KBM-7 (cell line): ENCODE data around the gene MPO.
A peak's percentile ranks its signal among the peaks of the same experiment; 100 is the strongest.

Experiments used
- DNase-seq: peaks from one replicate; pipeline ENCODE4 v3.0.0-alpha.2; 2015
- in situ Hi-C: fragments of 300-500 bp; cut with MboI; formaldehyde crosslinking; loops from 2 replicates; pipeline ENCODE4 v1.14.3; 2020; ENCODE audit warnings: low sequenced_read_pairs, low pct_unique_long_range_greater_than_20kb, mixed read lengths

The MPO gene

DNA sequence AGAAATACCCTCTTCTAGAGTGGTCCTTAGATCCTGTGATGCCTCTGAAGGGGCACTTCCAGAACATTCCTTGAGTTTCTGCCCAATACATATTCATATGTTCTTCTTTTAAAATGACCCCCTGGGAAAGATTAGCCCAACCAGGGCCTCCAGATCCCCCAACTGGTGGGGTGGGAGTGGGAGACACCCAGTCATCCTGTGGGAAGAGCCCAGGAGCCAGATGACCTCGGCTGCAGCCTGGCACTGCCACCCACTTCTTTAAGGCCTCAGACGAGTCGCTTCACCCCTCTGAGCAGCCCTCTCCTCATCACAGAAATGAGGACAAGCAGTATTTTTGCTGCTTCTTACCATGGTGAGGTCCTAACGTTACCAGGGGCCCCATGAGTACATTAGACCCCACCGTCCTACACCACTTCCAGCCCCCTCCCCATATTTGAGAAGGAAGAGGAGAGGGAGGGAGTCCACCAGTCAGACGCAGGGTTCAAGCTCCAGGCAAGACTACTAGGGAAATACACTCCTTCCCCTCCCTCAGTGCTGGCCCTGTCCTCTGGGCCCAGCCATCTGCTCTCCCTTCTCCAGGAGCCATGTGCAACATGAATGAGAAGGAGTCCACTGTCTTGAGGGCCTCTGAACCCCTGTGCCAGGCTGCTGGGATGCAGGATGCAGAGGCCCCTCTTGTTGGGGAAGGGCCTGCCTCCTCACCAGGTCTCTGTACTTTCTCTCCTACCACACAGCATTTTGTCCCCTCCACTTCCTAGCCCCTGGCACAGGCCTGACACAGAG lies 11.8 kb downstream of the MPO start:
- in situ Hi-C loops: no loop called here
- DNase-seq: no peak

DNA sequence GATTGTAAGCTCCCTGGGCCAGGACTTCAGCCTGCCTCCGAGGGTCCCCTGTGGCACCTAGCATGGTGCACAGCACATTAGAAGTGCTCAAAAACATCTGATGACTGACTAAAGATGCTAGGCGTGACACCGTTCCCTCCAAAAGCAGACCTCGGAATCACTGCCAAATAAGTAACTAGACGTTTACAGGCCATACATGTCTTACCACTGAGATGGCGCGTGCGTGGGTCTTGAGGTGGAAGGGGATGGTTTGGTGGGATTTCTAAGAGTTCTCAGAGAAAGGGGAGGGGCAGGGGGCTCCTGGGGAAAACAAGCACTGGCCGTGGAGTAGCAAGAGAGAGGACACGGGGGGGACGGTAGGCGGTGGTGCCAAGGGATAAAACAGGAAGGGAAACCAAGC lies 12.4 kb downstream of the MPO start:
- no peak for DNase-seq

DNA sequence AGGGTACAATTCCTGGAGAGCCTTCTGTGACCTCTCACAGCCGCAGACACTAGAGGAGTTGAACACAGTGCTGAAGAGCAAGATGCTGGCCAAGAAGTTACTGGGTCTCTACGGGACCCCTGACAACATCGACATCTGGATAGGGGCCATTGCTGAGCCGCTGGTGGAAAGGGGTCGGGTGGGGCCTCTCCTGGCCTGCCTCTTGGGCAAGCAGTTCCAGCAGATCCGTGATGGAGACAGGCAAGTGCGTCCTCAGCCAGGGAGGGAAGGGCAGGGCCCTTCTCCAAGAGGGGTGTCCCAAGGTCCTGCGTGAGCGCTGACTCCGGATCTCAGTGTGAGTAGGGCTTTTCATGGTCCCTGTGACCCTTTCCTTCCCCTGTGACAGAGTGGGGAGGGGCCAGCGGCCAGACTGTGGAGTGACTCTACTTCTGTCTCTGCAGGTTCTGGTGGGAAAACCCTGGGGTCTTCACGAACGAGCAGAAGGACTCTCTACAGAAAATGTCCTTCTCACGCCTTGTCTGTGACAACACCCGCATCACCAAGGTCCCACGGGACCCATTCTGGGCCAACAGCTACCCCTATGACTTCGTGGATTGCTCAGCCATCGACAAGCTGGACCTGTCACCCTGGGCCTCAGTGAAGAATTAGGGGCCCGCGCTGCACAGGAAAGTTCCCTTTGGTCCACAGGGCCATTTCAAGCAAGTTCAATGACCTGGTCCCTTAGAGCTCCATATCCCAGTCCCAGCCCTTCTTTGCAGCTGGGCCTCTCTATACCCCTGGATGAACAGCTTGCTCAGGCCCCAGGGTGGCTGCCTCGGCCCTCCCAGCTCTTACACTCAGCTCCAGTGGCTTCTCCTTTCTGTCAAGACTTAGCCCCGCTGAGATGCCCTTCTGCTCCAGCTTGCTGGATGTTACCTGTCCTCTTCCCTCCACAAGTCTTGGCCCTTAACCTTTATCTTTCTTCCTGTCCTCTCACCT lies 13.1 kb downstream of the MPO start:
- no peak for DNase-seq

More for the DNA sequence above, 12.4 kb downstream of the MPO start:
- in situ Hi-C loops: no loop called here

DNA sequence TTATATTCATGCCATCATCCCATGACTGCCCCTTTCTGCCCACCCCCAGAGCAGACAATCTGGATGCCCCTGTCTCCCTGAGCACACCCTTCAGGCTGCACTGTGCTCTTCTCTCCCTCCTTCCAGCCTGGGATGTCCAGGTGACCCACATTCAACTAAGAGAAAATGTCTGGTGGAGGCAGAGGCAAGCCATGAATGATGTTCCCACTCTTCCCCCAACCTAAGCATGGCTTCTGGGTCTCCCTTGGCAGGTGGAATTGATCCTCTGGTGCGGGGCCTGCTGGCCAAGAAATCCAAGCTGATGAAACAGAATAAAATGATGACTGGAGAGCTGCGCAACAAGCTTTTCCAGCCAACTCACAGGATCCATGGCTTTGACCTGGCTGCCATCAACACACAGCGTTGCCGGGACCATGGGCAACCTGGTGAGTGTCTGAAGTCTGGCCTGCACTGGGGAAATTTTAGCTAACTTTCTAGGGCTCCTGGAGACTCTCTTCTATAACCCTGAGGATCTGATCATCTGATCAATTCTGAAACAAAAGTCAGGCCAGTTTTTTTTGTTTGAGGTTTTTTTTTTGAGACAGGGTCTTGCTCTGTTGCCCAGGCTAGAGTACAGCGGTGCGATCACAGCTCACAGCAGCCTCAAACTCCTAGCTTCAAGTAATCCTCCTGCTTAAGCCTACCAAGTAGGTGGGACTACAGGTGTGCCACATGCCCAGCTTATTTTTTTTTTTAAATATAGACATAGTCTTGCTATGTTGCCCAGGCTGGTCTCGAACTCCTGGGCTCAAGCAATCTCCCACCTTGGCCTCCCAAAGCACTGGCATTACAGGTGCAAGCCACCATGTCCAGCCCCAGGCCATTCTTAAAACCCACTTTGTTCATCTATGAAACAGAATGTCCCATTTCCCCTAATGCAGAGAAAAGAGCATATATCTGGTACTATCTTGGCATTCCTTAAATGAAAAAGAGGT lies 14.5 kb downstream of the MPO start:
- no peak for DNase-seq
- in situ Hi-C loops: no loop called here

More for the DNA sequence above, 13.1 kb downstream of the MPO start:
- in situ Hi-C loops: no loop called here

DNA sequence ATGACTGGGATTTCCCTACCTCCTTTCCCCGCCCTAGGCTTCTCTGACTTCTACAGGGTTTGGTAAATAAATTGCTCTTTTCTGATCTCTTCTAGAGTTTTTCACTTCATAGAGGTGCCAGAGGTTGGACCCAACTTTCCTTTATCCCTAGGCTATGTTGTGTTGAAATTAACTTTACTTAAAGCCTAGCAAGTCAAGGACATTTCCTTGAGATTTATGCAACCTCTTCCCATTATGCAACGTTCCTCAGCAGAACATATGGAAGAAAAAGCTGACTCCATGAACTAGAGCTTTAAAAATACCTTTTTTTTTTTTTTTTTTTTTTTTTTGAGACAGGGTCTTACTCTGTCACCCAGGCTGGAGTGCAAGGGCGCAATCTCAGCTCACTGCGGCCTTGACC lies 15.5 kb downstream of the MPO start:
- in situ Hi-C loops: no loop called here
- DNase-seq: no peak

DNA sequence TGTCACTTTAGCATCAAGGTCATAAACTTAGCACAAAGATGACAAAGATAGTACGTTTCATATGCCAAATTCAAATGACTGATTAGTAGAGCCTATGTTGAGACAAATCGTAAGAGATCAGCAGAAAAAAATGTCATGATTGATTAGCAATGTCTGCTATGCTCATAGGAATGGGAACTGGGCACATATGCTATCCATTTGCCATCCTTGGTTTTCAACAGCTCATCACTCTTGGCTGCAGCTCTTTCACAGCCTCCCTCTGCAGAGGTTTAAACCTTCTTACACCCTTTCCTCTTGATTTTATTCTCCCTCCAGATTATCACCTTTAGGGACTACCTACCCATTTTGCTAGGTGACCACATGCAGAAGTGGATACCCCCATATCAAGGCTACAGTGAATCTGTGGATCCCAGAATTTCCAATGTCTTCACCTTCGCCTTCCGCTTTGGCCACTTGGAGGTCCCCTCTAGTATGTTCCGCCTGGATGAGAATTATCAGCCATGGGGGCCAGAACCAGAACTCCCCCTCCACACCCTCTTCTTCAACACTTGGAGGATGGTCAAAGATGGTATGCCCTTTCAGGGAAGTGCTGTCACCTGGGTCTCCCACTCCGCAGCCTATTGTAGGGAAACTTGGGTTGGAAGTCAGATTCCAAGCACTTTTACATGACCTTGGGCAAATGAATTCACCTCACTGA lies 16.2 kb downstream of the MPO start:
- in situ Hi-C loops: no loop called here
- DNase-seq: no peak

DNA sequence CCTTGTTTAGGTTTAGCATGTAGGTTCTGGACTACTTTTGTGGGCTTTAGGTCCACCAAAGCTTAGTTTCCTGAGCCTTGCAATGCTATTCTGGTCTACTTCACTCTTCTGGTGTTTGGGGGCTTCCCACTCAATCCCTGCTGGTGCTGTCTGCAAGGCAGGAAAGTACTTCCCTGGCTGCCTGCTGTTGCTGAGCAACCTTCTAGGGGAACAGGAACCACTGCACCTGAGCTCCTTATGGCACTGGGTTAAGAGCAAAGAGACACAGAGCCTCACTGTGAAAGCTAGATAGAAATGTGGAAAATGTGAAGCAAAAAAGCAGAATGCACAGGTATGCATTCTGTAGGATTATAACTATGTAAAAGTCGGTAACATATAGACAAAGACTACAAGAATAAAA lies 17.0 kb downstream of the MPO start:
- in situ Hi-C loops: no loop called here
- no peak for DNase-seq

DNA sequence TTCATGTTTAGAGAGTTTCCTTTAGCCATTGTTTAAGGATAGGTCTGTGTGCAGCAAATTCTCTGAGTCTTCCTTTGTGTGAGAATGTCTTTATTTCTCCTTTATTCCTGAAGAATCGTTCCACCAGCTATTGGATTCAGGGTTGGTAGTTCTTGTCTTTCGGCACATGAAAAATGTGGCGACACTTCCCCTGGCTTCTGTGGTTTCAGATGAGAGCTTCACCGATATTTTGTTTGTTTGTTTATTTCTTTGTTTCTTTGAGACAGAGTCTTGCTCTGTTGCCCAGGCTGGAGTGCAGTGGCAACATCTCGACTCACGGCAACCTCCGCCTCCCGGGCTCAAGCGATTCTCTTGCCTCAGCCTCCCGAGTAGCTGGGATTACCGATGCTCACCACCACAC lies 18.6 kb downstream of the MPO start:
- in situ Hi-C loops: no loop called here
- no peak for DNase-seq

DNA sequence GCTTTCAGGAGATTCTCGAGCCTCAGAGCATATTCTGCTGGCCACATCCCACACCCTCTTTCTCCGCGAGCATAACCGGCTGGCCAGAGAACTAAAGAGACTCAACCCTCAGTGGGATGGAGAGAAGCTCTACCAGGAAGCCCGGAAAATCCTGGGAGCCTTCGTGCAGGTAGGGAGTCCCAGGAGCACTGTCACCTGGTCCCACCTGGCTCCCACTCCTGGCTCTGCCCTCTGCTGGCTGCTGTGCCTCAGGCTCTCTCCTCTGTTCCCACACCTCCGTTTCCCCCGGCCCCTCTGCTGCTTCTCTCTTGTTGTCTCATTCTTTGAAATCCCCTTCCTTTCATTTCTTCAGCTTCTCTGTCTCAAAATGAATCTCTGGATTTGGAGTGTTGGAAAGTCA lies 25.9 kb downstream of the MPO start:
- DNase-seq: no peak
- in situ Hi-C loops: no loop called here

DNA sequence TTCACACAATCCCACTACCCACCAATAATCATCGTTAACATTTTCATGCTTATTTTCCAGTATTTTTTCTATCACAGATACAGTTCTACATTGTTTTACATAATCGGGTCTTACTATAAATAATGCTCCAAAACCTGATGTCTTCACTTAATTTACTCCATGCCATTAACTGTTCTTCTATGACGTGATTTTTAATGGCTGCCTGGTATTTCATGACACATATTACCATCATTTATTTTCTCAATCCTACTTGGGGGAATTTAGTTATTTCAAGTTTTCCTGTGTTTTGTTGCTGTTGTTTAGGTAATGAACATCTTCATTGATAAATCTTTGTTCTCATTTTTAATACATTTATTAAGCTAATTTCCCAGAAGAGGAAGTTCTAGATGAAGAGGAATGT lies 27.7 kb downstream of the MPO start:
- in situ Hi-C loops: no loop called here
- DNase-seq: no peak

DNA sequence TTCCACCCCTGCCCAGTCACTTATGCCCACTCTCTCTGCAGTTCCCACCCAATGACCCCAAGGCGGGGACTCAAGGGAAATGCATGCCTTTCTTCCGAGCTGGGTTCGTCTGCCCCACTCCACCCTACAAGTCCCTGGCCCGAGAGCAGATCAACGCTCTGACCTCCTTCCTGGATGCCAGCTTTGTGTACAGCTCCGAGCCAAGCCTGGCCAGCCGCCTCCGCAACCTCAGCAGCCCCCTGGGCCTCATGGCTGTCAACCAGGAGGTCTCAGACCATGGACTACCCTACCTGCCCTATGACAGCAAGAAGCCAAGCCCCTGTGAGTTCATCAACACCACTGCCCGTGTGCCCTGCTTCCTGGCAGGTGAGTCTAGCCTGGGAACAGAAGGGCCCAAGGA lies 28.6 kb downstream of the MPO start:
- in situ Hi-C loops: no loop called here
- DNase-seq: no peak

DNA sequence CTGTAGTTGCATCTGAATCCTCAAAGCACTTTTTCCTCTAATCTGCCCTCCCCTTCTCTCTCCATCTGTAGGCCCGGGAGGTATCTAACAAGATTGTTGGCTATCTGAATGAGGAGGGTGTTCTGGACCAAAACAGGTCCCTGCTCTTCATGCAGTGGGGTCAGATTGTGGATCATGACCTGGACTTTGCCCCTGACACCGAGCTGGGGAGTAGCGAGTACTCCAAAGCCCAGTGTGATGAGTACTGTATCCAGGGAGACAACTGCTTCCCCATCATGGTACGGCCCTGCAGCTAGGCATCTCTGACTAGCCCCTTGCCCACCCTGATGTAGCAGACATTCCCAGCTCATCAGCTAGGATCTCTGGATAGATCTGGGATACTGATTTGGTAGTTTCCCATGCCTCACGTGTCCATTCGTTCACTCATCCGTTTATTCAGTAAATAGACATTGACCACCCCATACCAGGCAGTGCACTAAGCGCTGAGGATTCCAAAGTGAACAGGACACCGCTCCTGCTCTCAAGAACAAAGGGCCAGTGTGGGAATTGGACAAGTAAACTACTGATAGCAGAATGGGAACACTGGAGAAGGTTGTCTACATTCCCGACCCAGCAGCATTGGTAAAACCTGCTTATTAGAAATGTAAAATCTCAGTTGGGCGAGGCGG lies 30.3 kb downstream of the MPO start:
- in situ Hi-C loops: no loop called here
- no peak for DNase-seq

DNA sequence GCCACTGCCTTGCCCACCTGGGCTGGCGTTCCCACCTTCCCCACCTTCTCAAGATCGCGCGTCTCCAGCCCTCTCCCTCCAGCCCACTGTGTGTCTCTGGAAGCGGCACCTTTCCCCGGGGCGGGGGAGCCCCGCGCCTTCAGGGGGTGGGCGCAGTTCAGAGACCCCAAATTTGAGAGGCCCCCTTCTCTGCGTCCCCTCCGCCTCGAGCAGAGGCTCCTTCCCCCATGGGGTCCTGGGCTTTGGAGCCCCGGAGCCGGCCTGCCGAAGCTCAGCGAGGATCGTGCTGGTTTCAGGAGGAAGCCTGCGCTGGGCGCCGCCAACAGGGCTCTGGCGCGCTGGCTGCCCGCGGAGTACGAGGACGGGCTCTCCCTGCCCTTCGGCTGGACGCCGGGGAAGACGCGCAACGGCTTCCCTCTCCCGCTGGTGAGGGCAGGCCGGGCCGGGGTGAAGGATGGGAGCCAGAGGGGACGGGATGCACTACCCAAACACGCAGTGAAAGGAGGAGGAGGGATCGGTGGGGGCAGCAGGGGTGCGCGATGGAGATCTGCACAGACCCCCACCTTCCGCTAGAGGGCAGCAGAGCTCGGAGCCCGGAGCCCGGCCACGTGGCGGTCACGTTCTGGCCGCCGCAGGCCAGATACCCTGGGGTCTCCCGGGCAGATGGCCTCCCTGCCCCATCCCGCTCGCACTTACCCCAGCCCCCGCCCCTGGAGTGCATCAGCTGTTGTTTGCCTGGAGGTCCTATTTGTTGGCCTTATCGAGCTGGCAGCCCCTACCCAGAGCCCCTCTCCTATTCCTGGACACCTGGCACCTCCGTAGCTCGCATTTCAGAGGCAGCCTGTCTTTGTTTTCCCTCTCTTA lies 31.2 kb downstream of the MPO start:
- peak; percentile 80 for DNase-seq
- in situ Hi-C loops: no loop called here

DNA sequence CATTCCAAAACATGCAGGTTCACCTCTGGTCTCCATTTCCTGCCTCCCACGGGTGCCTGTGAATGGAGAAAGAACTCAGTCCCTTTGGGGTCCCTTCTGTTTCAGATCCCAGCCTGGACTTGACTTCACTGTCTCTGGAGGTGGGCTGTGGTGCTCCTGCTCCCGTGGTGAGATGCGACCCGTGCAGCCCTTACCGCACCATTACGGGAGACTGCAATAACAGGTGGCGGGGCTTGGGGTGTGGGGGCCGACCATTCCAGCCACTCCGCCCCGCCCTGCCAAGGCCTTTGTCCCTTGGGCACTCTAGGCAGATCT lies 31.8 kb downstream of the MPO start:
- in situ Hi-C loops: no loop called here
- no peak for DNase-seq

DNA sequence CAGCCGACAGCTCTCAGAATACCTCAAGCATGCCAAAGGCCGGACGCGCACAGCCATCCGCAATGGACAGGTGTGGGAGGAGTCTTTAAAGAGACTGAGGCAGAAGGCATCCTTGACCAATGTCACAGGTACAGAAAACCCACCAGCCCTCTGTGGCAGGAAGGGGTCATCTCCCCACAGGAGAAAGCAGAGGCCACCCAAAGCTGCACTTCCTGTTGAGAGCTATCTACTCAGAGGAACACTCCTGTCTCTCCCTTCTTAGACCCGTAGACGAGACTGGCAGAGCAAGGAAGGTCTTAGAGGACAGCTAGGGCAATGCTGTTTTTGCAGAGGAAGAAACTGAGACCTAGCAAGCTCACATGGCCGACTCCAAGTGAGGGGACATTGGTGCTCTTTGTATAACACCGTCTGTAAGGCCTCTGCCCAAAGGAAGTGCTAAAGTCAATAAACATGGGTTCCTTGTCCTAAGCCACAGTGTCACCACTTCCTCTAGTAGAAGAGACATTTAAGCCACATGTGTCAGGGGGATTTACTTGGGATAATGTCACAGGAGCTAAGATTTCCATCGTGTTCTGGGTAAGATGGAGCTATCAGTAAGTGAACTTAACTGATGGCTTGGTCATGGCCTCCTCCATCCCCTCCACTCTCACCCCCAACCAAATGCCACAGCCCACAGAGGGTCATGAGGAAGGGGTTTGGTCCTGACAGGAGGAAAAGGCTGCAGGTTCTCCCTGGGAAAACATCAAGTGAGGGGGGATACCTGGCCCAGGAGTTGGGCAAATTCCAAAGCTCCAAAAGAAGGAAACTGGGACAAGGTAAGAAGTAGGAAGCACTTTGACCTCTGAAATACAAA lies 33.0 kb downstream of the MPO start:
- in situ Hi-C loops: no loop called here
- DNase-seq: peak; percentile 60

DNA sequence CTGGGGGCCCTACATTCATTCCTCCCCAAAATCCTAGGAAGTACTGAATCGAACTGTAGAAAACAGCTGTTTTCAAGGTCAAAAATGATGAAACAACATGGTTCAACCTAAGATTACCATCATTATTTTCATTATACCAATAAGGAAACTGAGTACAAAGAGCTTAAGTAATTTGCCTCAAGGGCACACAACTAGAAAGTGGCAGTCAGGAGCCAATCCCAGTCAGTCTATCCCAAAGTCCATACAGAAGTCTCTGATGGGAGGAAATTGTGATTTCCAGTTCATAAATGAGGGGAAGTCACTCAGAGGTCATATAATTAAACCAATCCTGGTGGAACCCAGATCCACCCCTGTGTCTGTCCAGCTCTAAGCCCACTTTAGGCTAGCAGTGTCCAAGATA lies 34.0 kb downstream of the MPO start:
- DNase-seq: no peak
- in situ Hi-C loops: no loop called here
